Loucy (cell line): ENCODE data around the gene KRTAP12-3.

Experiments
- H2AFZ ChIP-seq: fragments of 200-600 bp; sonication (generic); 2 replicates; pipeline ENCODE4 v1.6.0; 2016; ENCODE audit warnings: antibody characterized with exemption, mild to moderate bottlenecking, low read length, moderate library complexity
- H3F3A ChIP-seq: fragments of 200-600 bp; 2 replicates; pipeline ENCODE4 v1.6.0; 2016; ENCODE audit warnings: antibody characterized with exemption, low read depth, mild to moderate bottlenecking
- H3K27me3 ChIP-seq: fragments of 200-600 bp; sonication (generic); 2 replicates; pipeline ENCODE4 v1.6.1; 2014; ENCODE audit warnings: low read length, mild to moderate bottlenecking; ENCODE audit not compliant: insufficient read depth, poor library complexity, severe bottlenecking
- H3K36me3 ChIP-seq: fragments of 200-600 bp; sonication (generic); 2 replicates; pipeline ENCODE4 v1.6.1; 2016; ENCODE audit warnings: low read length; ENCODE audit not compliant: insufficient read depth
- H3K4me1 ChIP-seq: fragments of 200-600 bp; sonication (generic); 2 replicates; pipeline ENCODE4 v1.5.1; 2014; ENCODE audit warnings: low read length, mild to moderate bottlenecking; ENCODE audit not compliant: insufficient read depth, poor library complexity, severe bottlenecking
- H3K4me2 ChIP-seq: fragments of 200-600 bp; sonication (generic); 2 replicates; pipeline ENCODE4 v1.6.0; 2014; ENCODE audit warnings: antibody characterized with exemption, low read length, low read depth, mild to moderate bottlenecking; ENCODE audit not compliant: poor library complexity, severe bottlenecking
- H3K4me3 ChIP-seq: fragments of 200-600 bp; sonication (generic); 2 replicates; pipeline ENCODE4 v1.5.1; 2014; ENCODE audit warnings: low read length, mild to moderate bottlenecking, mixed read lengths; ENCODE audit not compliant: poor library complexity, severe bottlenecking
- H3K79me2 ChIP-seq: fragments of 200-600 bp; sonication (generic); 2 replicates; pipeline ENCODE4 v1.6.1; 2014; ENCODE audit warnings: low read length; ENCODE audit not compliant: insufficient read depth
- H3K9ac ChIP-seq: fragments of 200-600 bp; sonication (generic); 2 replicates; pipeline ENCODE4 v1.6.0; 2014; ENCODE audit warnings: mild to moderate bottlenecking, low read depth, low read length, moderate library complexity; ENCODE audit not compliant: poor library complexity, severe bottlenecking
- H3K9me2 ChIP-seq: fragments of 200-600 bp; sonication (generic); replicated peaks from 2 replicates; pipeline ENCODE4 v1.6.1; 2016; ENCODE audit warnings: low read depth, low read length, mixed read lengths
- H3K9me3 ChIP-seq: fragments of 200-600 bp; sonication (generic); 2 replicates; pipeline ENCODE4 v1.6.1; 2014; ENCODE audit warnings: mild to moderate bottlenecking, antibody characterized with exemption, low read length, low read depth; ENCODE audit not compliant: insufficient read depth
- H4K20me1 ChIP-seq: fragments of 200-600 bp; sonication (generic); 2 replicates; pipeline ENCODE4 v1.6.0; 2014; ENCODE audit warnings: antibody characterized with exemption, low read length, mild to moderate bottlenecking; ENCODE audit not compliant: insufficient read depth, poor library complexity, severe bottlenecking
- EZH2phosphoT487 ChIP-seq: fragments of 200-600 bp; IDR thresholded peaks from 2 replicates; pipeline ENCODE4 v1.6.1; 2018; ENCODE audit warnings: antibody characterized with exemption, mild to moderate bottlenecking, moderate library complexity, borderline replicate concordance
- TF ChIP-seq, protein P1 (sequence below): fragments of 200-600 bp; sonication (generic); conservative IDR thresholded peaks from 2 replicates; pipeline ENCODE4 v1.5.1; 2014; ENCODE audit warnings: mild to moderate bottlenecking, antibody characterized with exemption, low read length

KRTAP12-3 gene

DNA sequence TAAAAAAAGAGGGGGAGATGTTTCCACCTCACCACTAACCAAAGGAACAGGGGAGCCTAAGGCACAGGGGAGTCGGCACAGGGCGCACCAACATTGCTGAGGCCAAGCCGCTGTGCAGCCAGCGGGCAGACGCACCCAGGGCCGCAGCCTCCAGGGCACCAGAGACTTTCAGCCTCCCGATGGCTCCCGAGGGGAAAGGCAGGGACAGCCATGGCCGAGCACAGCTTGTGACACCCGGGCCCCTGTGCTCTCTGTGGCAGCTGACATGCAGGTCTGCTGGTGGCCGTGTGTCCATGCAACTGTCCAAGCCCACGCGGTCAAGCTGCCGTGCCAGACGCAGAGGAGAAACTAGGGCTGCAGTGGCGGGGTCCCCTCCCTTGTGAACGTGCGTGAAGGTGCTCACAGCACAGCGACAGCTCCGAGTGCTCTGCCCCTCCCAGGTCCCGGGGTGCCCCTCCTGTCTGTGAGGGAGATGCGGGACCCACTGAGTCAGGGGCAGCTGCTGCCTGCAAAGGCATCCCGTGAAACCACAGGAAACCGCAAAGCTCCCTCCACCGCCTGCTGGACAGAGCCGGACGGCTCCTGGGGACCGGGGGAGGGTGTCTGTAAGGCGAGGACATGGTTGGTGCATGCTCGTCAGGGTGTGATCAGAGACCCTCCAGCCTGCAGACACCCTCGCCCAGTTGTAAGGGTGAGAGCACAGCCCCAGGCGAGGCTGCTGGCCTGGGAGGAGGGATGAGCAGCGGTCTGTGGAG, 9.0 kb upstream of the KRTAP12-3 start:
- no peaks in the 10 kb centered on the region for H3K4me1 ChIP-seq
- no peak overlapping the region for H3K9ac ChIP-seq
- H3K4me3 ChIP-seq: no peak overlapping the region
- no peaks in the 10 kb centered on the region for H4K20me1 ChIP-seq
- H3K9me2 ChIP-seq: no peaks in the 10 kb centered on the region
- H3K4me2 ChIP-seq: no peak overlapping the region
- H3K79me2 ChIP-seq: no peaks in the 10 kb centered on the region
- H3K27me3 ChIP-seq: no peaks in the 10 kb centered on the region
- peaks cover 7% of the 10 kb centered on the region; the same call in 1 of the 2 replicates for H3K9me3 ChIP-seq
- TF ChIP-seq EZH2phosphoT487: no peak
- TF ChIP-seq, protein P1, sequence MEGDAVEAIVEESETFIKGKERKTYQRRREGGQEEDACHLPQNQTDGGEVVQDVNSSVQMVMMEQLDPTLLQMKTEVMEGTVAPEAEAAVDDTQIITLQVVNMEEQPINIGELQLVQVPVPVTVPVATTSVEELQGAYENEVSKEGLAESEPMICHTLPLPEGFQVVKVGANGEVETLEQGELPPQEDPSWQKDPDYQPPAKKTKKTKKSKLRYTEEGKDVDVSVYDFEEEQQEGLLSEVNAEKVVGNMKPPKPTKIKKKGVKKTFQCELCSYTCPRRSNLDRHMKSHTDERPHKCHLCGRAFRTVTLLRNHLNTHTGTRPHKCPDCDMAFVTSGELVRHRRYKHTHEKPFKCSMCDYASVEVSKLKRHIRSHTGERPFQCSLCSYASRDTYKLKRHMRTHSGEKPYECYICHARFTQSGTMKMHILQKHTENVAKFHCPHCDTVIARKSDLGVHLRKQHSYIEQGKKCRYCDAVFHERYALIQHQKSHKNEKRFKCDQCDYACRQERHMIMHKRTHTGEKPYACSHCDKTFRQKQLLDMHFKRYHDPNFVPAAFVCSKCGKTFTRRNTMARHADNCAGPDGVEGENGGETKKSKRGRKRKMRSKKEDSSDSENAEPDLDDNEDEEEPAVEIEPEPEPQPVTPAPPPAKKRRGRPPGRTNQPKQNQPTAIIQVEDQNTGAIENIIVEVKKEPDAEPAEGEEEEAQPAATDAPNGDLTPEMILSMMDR: no peak
- no peaks in the 10 kb centered on the region for H3K36me3 ChIP-seq
- H3F3A ChIP-seq: no peaks in the 10 kb centered on the region
- no peak overlapping the region for H2AFZ ChIP-seq

DNA sequence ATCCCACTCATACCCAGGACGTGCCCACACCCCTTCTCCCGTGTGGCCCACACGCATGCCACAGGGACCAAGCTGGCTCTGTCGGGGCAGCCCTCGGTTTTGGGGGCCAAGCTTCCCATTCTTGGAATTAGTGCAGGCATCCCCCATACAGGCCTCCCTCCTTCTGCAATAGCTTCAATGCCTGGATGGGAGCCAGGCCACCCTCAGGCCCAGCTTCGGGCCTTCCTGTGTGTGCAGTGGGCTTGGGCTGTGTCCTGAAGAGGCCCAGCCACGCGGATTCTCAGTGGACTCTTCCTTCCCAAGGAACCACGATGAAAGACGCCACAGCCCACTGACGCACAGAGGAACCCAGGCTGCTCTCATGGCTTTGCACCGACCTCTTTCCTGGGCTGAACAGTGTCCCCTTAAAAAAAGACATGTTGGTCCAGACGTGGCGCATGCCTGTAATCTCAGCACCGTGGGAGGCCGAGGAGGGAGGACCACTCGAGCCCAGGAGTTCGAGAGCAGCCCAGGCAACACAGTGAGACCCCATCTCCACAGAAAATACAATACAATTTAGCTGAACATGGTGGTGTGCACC, 8.1 kb upstream of the KRTAP12-3 start:
- H3K9me2 ChIP-seq: no peaks in the 10 kb centered on the region
- H3K79me2 ChIP-seq: no peaks in the 10 kb centered on the region
- TF ChIP-seq, protein P1: no peak
- TF ChIP-seq EZH2phosphoT487: no peak
- H3K9ac ChIP-seq: no peak overlapping the region
- no peak overlapping the region for H2AFZ ChIP-seq
- no peaks in the 10 kb centered on the region for H3K36me3 ChIP-seq
- no peaks in the 10 kb centered on the region for H3K4me1 ChIP-seq
- peaks cover 3% of the 10 kb centered on the region; the same call in 1 of the 2 replicates for H3K9me3 ChIP-seq
- H3K27me3 ChIP-seq: no peaks in the 10 kb centered on the region
- H3K4me2 ChIP-seq: no peak overlapping the region
- H3K4me3 ChIP-seq: no peak overlapping the region
- H4K20me1 ChIP-seq: no peaks in the 10 kb centered on the region
- H3F3A ChIP-seq: no peaks in the 10 kb centered on the region

DNA sequence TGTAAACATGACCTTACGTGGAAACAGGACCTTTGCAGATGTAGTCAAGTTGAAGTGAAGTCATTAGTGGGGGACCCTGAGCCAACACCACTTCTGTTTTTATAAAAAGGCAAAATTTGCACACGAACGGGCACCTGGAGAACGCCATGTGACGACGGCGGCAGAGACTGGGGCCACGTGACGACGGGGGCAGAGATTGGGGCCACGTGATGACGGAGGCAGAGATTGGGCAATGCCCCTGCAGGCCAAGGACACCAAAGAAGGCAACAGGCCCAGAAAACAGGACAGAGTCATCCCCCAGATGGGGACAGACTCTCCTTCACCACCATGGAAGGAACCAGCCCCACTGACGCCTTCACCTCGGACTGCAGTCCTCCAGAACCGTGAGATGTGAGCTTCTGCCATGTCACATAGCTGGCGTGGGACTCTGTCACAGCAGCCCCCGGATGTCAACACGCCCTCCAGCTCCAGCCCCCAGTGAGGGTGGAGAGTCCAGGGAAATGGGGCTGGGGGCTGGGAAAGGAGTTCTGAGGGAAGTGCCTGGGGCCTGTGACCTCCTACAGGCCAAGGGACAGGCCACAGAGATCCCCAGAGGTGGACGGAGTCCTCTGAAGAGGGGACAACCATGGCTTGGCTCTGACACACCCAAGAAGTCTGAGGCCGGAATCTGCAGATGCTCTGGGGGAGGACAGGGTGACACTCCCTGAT, 7.3 kb upstream of the KRTAP12-3 start:
- no peaks in the 10 kb centered on the region for H3K9me2 ChIP-seq
- H3K9ac ChIP-seq: no peak overlapping the region
- no peaks in the 10 kb centered on the region; the same call in 1 of the 2 replicates for H3K9me3 ChIP-seq
- H3K36me3 ChIP-seq: no peaks in the 10 kb centered on the region
- H3K79me2 ChIP-seq: no peaks in the 10 kb centered on the region
- no peaks in the 10 kb centered on the region for H3K27me3 ChIP-seq
- H3K4me1 ChIP-seq: no peaks in the 10 kb centered on the region
- no peaks in the 10 kb centered on the region for H4K20me1 ChIP-seq
- no peak for TF ChIP-seq EZH2phosphoT487
- TF ChIP-seq, protein P1: no peak
- H3K4me2 ChIP-seq: no peak overlapping the region
- no peak overlapping the region for H2AFZ ChIP-seq
- no peaks in the 10 kb centered on the region for H3F3A ChIP-seq
- no peak overlapping the region for H3K4me3 ChIP-seq
